Peyer's patch (tissue), 4 donors: ENCODE results near the gene MAN2A1. TPM values are rescaled to one million over a fixed set of nuclear protein-coding genes. Genes with fewer than 3 reads are reported as not detected.

Experiments used
- DNase-seq, 3 donors: peaks; one replicate each; pipeline ENCODE4 v3.0.0-alpha.2; 2017 to 2019
- H3K27ac ChIP-seq, 4 donors: fragments of 200-600 bp; sonication (generic); one replicate each; pipeline ENCODE4 v1.5.1; 2016 to 2019
- H3K27me3 ChIP-seq, 2 donors: fragments of 200-600 bp; sonication (generic); one replicate each; pipeline ENCODE4 v1.5.1; 2019
- H3K36me3 ChIP-seq, 3 donors: fragments of 200-600 bp; sonication (generic); one replicate each; pipeline ENCODE4 v1.5.1; 2016 to 2019
- H3K4me1 ChIP-seq, 4 donors: fragments of 200-600 bp; sonication (generic); one replicate each; pipeline ENCODE4 v1.5.1; 2016 to 2019
- H3K4me3 ChIP-seq, 4 donors: fragments of 200-600 bp; sonication (generic); 1 replicate in 3 of 4; 2 replicates in 1 of 4; pipeline ENCODE4 v1.5.1; 2016 to 2019; ENCODE audit warnings: mild to moderate bottlenecking in 1 of 4
- H3K9me3 ChIP-seq, 4 donors: fragments of 200-600 bp; sonication (generic); one replicate each; pipeline ENCODE4 v1.5.1; 2016 to 2019; ENCODE audit warnings: mild to moderate bottlenecking in 1 of 4
- POLR2A ChIP-seq, 2 donors: fragments of 450-650 bp; IDR thresholded peaks; one replicate each; pipeline ENCODE4 v1.5.1; 2017; ENCODE audit warnings: antibody characterized with exemption in 2 of 2, mild to moderate bottlenecking in 2 of 2, moderate library complexity in 2 of 2
- total RNA-seq, 4 donors: library from RNA; depleted of rRNA; stranded (reverse); fragments of >200 nt; gene quantifications; one replicate each; pipeline ENCODE4 v1.1.0, GENCODE V29; 2016
- TF ChIP-seq, protein P1 (sequence below), 6 experiments: fragments of 450-650 bp in 4 of 6; fragments of 200-600 bp in 2 of 6; sonication (generic) in 1 of 6; IDR thresholded peaks; one replicate each; pipeline ENCODE4 v1.5.1; 2017 to 2019; ENCODE audit warnings: antibody characterized with exemption in 6 of 6, mild to moderate bottlenecking in 3 of 6, moderate library complexity in 1 of 6

Gene MAN2A1
- total RNA-seq, 4 donors from 2014 or later = 52.8 to 112 (median 95.3) TPM

DNA sequence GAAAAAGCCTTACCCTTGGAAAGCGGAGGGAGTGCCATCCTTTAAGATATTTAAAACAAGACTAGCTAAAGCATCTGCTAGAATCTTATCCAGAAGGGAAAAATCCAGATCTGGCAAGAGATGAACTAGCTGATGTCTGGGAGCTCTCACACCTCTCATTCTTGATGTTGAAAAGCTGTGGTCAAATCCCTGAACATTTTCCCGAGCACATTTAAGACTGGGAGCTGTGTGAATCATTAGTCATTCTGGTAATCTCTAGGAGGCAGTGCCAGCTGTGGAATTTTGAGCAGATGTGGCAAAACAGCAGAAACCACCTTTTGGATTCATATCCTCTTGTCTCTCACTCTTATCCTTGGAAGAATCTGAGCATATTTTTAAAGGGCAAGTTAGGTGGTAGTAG lies 218.0 kb downstream of the MAN2A1 start:
- Histone ChIP-seq H3K27ac (no peak overlapping the region), H3K9me3 (no peaks in the 10 kb centered on the region), H3K4me3 (no peak overlapping the region), H3K4me1 (no peaks in the 10 kb centered on the region), H3K27me3 (no peaks in the 10 kb centered on the region), H3K36me3 (no peaks in the 10 kb centered on the region)
- no peak for DNase-seq
- no peak for TF ChIP-seq POLR2A (IDR thresholded peaks at IDR 0.05)
- TF ChIP-seq, protein P1, sequence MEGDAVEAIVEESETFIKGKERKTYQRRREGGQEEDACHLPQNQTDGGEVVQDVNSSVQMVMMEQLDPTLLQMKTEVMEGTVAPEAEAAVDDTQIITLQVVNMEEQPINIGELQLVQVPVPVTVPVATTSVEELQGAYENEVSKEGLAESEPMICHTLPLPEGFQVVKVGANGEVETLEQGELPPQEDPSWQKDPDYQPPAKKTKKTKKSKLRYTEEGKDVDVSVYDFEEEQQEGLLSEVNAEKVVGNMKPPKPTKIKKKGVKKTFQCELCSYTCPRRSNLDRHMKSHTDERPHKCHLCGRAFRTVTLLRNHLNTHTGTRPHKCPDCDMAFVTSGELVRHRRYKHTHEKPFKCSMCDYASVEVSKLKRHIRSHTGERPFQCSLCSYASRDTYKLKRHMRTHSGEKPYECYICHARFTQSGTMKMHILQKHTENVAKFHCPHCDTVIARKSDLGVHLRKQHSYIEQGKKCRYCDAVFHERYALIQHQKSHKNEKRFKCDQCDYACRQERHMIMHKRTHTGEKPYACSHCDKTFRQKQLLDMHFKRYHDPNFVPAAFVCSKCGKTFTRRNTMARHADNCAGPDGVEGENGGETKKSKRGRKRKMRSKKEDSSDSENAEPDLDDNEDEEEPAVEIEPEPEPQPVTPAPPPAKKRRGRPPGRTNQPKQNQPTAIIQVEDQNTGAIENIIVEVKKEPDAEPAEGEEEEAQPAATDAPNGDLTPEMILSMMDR (IDR thresholded peaks at IDR 0.05) = no peak

DNA sequence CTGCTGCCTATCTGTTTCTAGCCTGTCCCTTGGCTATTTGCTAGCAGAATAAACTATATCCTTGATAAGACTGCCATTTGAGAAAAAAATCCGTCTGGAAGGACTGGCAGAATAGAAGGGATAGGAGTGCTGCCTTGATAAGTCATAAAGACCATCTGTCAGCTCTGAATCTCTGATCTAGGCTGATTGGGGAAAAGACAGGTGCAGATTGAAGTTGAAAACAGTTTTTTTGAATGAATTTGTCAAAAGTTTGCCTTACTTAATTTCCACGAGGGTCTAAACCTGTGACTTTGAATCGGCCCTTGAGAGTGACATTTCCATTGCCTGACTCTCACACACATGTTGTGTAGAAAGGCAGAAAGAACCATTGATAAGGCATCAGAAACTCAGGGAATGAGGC lies 218.6 kb downstream of the MAN2A1 start:
- no peaks in the 10 kb centered on the region for H3K9me3 ChIP-seq
- H3K4me1 ChIP-seq = no peaks in the 10 kb centered on the region
- no peaks in the 10 kb centered on the region for H3K27me3 ChIP-seq
- no peak for DNase-seq
- TF ChIP-seq, protein P1 (IDR thresholded peaks at IDR 0.05) = no peak
- no peak for TF ChIP-seq POLR2A (IDR thresholded peaks at IDR 0.05)
- H3K27ac ChIP-seq = no peak overlapping the region
- no peaks in the 10 kb centered on the region for H3K36me3 ChIP-seq
- H3K4me3 ChIP-seq = no peak overlapping the region

DNA sequence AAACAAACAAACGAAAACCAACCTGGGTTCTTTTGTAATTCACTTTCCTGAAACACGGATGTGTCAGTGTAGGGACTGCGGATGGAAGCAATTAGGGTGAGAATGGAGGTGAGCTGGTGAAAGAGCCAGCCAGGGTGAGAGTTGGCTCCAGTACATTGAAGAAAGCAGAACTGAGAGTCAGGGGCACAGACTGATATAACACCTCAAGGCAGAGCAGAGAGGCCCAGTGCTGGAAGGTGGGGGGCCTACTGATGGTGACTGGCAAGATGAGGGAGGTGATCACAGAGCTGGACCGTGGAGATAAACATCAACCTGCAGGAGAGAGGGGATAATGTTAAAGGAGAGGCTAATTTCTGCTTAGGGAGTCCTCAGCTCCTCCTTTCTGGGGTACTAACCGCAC lies 221.1 kb downstream of the MAN2A1 start:
- no peaks in the 10 kb centered on the region for H3K4me1 ChIP-seq
- TF ChIP-seq POLR2A (IDR thresholded peaks at IDR 0.05) = no peak
- TF ChIP-seq, protein P1 (IDR thresholded peaks at IDR 0.05) = no peak
- no peak overlapping the region for H3K27ac ChIP-seq
- no peak overlapping the region for H3K4me3 ChIP-seq
- no peaks in the 10 kb centered on the region for H3K36me3 ChIP-seq
- DNase-seq = no peak
- H3K27me3 ChIP-seq = no peaks in the 10 kb centered on the region
- no peaks in the 10 kb centered on the region for H3K9me3 ChIP-seq

DNA sequence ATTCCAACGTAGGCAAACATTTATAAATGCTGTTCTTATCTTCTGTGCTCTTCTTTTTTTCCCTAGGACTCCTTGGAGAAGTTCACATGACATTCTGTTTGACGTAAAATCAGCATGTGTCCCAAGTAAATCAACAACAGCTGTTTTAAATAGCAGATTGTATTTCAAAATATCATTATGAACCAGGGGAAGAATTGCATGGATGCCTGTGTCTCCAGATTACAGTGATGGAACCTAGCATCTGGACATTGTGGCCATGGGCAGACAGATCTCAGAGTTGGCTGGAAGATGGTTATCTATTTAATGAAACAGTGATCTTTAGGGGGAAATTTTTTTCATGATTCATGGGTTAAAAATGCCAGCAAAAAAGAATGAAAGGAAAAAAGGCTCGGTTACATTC lies 222.0 kb downstream of the MAN2A1 start:
- no peak overlapping the region for H3K27ac ChIP-seq

DNA sequence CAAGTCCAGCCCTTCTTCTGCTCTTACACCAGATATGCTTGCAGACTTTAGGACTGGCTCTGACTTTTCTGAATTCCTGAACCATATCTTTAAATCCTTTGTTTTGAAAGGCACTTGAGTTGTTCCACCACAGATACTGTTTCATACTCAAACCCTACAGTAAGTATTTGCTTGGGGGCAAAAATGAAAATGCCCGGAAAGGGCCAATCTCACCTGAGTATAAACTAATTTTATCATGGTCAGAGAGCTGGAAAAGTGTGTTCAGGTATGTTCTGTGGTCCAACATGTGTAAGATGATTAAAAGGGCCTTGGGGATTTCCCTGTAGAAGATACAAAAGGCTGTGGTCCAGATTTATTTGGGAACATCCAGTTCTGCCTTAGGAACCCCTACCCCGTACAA lies 225.2 kb downstream of the MAN2A1 start:
- no peak overlapping the region for H3K4me3 ChIP-seq
- H3K27ac ChIP-seq = no peak overlapping the region
- no peaks in the 10 kb centered on the region for H3K9me3 ChIP-seq
- no peaks in the 10 kb centered on the region for H3K4me1 ChIP-seq
- DNase-seq = no peak
- no peaks in the 10 kb centered on the region for H3K36me3 ChIP-seq
- TF ChIP-seq, protein P1 (IDR thresholded peaks at IDR 0.05) = no peak
- no peak for TF ChIP-seq POLR2A (IDR thresholded peaks at IDR 0.05)
- no peaks in the 10 kb centered on the region for H3K27me3 ChIP-seq

More for the DNA sequence above, 222.0 kb downstream of the MAN2A1 start:
- H3K27me3 ChIP-seq = no peaks in the 10 kb centered on the region
- no peaks in the 10 kb centered on the region for H3K36me3 ChIP-seq
- H3K4me3 ChIP-seq = no peak overlapping the region
- DNase-seq = no peak
- H3K4me1 ChIP-seq = no peaks in the 10 kb centered on the region
- no peaks in the 10 kb centered on the region for H3K9me3 ChIP-seq
- TF ChIP-seq POLR2A (IDR thresholded peaks at IDR 0.05) = no peak
- TF ChIP-seq, protein P1 (IDR thresholded peaks at IDR 0.05) = no peak
